ENCODE results near the gene GLYR1.
A peak's percentile ranks its signal among the peaks of the same experiment; 100 is the strongest.

GLYR1 gene

DNA sequence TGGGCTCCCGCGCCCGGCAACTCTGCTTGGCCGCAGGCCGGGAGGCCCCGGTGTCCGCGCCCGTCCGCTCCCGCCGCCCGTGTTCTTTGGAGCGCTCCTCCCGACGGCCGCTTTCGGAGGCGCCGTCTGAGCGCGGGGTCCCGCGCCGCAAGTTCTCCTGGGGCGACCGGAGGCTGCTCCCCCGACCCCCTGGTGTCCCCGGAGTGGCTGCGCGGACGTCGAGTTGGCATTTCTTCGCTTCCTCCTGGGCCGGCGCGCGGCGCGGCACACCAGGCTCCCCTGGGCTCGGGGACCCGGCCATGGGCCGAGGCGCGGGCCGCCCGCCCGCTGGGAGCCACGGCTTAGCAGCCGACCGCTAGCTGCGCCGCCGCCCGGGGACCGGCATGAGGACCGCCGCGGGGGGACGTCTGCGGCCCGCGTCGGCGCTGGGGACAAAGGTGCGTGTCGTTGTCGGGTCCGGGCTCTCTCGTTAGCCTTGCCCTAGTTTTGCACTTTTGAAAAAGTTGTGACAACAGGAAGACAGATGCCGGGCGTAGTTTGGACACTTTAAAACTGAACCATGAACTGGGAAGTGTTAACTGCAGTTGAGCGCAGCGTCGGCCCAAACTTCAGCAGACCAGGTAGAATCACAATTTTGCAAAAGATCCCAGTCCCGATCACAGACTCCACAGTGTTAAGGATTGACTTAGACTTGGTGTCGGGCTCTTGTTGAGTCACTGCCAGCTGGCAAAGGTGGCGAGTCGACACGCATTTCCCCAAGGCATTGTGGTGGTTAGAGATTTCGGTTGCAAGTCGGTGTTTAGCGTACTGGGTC is 893 bp upstream of the GLYR1 start:
- peak; percentile 10 for DNase-seq (ENCODE audit: low spot score)

DNA sequence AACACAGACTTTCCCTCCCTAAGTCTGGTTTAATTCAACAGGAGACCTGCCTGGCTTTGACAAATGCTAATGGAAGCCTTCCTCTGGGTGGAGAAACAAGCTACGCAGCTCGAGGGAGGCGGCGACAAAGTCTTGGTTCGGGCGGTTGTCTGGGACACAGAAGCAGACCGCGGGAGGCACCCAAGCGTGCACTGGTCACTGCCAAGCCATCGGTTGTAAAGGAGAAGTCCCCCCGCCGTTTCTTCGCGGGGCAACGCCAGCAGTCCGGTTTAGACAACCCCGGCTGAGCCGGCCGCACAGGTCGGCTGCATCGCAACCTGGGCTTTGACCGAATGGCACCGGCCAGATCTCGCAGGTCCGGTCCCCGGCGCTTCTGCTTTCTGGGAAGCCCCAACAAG is 586 bp downstream of the GLYR1 start:
- DNase-seq (ENCODE audit: low spot score) = no peak

GRCh38 chr16:4840984-4841383 is 6.1 kb downstream of the GLYR1 start:
- no peak for DNase-seq (ENCODE audit: low spot score)

DNA sequence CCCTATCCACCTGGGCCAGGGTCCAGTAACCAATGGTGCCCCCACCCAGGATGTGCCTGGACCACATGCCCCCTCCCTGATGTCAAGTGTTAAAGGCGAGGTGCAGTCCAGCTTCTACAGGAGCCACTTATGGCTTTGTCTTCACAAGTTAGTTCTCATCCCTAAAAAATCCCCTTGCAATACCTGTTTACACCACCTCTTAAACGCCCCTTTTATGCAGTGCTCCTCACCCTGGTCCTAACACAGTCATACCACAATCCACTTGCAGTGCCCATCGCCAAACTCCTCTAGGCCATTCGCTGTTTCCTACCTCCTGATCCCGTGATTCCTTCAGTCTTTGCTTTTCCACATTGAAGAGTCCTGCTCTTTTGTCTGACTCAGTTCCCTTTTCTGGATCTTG is 7.1 kb downstream of the GLYR1 start:
- no peak for DNase-seq (ENCODE audit: low spot score)

DNA sequence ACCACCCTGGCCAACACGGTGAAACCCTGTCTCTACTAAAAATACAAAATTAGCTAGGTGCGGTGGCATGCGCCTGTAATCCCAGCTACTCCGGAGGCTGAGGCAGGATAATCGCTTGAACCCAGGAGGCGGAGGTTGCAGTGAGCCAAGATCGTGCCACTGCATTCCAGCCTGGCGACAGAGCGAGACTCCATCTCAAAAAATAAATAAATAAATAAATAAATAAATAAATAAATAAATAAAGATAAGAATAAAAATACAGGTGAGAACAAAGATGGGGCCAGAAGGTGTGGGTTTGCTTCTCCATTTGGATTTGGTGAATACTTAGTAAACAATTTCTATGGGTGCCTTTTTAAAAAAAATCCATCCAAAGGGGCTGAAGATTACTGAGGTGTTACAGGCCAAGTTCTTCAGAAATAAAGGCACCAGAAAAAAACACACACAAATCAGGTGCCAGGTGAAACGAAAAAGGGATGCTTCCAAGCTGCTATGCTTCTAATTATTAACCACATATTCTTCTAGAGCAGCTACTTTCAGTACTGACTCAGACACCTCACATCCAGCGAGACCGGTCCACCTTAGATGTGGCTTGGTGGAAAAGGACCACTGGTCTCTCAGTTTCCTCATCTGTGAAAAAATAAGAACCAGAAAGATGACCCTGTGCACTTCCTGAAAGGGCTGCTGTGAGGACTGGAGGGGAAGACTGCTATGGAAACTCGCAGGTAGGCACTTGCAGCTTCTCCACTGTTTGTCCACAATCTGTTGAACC is 9.2 kb downstream of the GLYR1 start:
- DNase-seq (ENCODE audit: low spot score) = no peak

GRCh38 chr16:4836727-4837126 is 10.4 kb downstream of the GLYR1 start:
- DNase-seq (ENCODE audit: low spot score) = no peak

GRCh38 chr16:4833584-4833983 is 13.5 kb downstream of the GLYR1 start:
- no peak for DNase-seq (ENCODE audit: low spot score)

- no peak for DNase-seq (ENCODE audit: low spot score)
Observed at GRCh38 chr16:4832698-4833343, 14.3 kb downstream of the GLYR1 start.

DNA sequence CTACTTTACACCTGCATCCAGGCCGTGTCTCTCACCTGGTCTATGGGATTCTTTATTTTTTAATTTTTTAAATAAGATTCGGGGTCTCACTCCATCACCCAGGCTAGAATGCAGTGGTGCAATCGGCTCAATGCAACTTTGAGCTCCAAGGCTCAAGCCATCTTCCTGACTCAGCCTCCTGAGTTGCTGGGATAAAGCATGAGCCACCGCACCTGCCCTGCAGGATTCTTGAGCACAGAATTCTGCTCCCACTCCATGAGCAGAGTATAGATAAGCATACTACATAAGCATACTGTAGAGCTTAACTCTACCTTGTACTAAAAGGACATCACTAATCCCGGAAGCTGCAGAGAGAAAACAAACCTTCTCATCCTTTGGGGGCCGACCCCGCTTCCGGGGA is 15.5 kb downstream of the GLYR1 start:
- DNase-seq (ENCODE audit: low spot score) = no peak

GRCh38 chr16:4830408-4830807 is 16.7 kb downstream of the GLYR1 start:
- no peak for DNase-seq (ENCODE audit: low spot score)

DNA sequence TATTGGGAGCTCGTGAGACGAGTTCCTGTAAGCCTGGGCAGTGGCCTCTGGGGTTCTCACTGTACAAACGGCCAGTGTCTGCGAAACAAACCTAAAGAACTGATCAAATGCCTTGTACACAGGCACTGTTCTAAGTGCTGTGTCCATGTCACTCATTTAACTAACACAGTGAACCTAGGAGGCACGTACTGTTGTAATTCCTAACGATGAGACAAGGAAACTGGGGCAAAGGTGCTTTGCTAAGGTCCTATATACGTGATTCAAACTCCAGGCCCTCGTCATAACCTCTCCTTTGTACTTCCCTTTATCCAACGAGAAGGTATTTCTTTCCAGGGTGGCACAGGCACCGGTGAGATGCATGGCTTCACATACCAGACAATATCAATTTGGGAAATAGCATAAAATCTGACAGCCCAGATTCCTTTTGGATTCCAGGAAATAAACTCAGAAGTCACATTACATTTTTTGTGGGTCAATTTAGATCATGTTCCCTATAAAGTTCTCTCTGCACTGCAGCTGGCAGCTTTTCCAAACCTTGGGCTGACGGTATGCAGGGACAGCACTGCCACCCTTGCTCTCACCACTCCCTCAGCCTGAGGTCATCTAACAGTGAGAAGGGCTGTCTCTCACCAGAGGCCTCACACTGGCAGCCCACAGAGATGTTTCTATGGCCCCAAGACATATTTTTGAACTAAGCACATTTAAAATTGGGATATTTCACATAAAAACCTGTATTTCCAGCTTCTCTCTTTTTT is 18.3 kb downstream of the GLYR1 start:
- no peak for DNase-seq (ENCODE audit: low spot score)

GRCh38 chr16:4826980-4827379 is 20.1 kb downstream of the GLYR1 start:
- no peak for DNase-seq (ENCODE audit: low spot score)

GRCh38 chr16:4826526-4826925 is 20.6 kb downstream of the GLYR1 start:
- DNase-seq (ENCODE audit: low spot score) = no peak

- no peak for DNase-seq (ENCODE audit: low spot score)
Observed at GRCh38 chr16:4825196-4825595, 21.9 kb downstream of the GLYR1 start.

DNA sequence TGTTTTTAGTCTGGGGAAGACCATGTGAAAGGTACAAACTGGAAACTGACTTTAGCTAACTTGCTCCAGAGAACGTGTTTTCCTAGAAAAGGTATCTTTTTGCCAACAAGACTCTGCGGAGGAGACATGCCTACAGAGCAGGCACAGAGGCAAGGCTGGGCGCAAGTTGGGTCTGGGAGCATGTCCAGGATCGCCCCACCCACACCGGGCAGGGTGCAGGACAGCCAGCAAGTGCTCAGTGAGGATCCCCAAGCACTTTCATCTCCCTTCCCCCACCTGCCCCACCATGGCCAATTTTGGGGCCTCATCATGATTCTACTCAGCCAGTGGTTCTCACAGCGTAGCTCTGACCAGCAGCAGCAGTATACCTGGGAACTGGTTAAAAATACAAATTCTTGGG is 26.4 kb downstream of the GLYR1 start:
- no peak for DNase-seq (ENCODE audit: low spot score)

- DNase-seq (ENCODE audit: low spot score) = no peak
Observed at GRCh38 chr16:4814542-4815173, 32.4 kb downstream of the GLYR1 start.

DNA sequence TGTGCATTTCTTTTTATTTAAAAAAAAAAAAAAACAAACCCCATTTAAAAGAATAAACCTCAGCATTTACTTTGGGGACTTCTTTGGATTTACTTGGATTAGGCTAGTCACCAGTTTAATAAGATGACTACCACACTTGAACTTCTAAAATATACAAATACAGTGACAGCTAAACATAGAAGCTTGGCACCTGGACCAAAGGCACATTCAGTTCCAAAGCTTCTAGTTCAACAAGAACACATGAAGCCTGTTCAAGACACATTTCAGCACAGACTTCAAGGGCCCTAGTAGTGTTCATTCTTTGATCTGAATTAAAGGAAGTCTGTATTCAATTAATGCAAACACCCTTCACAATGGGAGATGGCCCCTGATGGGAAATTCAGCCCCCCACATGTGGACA is 33.0 kb downstream of the GLYR1 start:
- DNase-seq (ENCODE audit: low spot score) = no peak

DNA sequence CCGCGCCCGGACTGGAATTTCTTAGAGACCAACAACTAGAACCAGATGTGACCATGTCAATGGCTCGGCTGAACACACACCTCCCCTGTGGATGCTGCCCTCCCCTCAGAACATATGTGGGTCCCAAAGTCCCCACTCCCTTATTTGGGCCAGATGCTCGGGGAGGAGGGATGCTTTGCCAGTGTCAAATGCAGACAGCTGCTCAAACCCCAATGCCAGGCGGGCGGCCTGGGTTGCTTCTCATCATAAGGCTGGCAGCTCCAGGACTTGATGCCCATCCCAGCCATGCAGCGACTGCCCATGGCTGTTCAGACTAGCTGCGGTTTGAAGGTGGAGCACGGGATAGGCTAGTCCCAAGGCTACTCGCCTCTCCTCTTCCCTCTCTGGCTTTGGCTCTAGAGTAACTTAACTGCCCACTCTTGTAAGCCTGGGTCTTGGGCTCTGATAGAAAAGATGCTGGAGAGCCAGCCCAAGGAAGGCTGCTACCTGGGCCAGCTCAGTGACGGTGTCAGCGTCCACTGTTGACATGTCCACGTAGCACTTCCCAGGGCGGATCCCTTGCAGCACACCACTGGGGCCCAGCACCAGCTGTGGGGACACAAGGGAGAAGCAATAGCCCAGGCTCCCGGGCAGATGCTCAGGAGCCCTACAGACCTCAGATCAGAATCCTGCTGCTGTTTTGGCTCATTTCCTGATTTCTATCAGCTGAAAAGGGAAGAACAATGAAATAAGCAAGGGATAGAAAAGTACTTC is 33.7 kb downstream of the GLYR1 start:
- DNase-seq (ENCODE audit: low spot score) = no peak

- DNase-seq (ENCODE audit: low spot score) = no peak
Observed at GRCh38 chr16:4811773-4812172, 35.3 kb downstream of the GLYR1 start.

GRCh38 chr16:4811242-4811641 is 35.8 kb downstream of the GLYR1 start:
- DNase-seq (ENCODE audit: low spot score) = no peak

- no peak for DNase-seq (ENCODE audit: low spot score)
Observed at GRCh38 chr16:4806280-4806679, 40.8 kb downstream of the GLYR1 start.
